ENCODE data around the gene MRPL33.

MRPL33 gene

DNA sequence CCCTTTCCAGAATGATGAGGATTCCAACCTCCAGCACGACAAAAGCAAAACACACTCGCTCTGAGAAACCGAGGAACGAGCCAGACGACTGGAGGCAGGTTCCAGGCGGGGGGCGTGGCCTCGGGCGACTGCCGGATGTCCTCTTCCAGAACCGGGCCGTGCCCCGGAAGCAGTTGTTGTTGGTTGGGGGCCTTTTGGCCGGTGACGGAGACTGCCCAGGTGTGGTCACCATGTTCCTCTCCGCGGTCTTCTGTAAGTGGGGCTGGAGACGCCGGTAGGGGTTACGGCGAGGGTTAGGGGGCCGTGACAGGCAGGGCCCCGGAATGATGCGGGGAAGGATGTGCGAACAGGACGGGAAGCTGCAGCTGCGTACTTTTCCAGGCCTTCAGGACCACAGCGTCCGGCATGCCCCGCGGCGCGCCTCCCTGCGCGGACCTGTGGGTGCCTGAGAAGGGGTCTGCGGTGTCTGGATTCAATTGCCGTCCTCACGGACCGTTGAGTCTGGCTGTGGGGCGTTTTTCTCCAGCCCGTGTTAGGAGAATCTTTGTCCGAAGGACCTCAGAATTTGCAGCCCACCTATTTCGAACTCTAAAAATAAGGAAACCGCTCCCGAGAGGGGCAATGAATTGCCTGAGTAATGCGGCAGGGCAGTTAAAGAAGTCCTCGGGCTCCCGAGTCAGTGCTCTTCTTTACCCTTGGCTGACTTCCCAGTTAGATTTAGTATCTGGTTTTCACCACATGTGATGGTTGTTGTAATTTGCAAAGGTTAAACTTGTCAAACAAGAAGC is at the start of gene MRPL33:
TSS of gene MRPL33 (plus strand) at position 172 of the 788 bp plus-strand sequence. CDS start at position 231, 59 bp downstream.
- Histone ChIP-seq H3K4me3 (replicated peaks; ENCODE audit: low read depth, low read length) (peak within 1 kb of the TSS; percentile 94), H3K36me3 (ENCODE audit: control insufficient read depth, insufficient read depth, low read length) (peaks cover 3% of the 10 kb centered on the region), H3K27me3 (replicated peaks; ENCODE audit: control insufficient read depth, insufficient read depth, low read length) (no peaks in the 10 kb centered on the region)
- peak; percentile 88 for DNase-seq (ENCODE audit: extremely low read depth, insufficient read length)
- TF ChIP-seq, protein P1, sequence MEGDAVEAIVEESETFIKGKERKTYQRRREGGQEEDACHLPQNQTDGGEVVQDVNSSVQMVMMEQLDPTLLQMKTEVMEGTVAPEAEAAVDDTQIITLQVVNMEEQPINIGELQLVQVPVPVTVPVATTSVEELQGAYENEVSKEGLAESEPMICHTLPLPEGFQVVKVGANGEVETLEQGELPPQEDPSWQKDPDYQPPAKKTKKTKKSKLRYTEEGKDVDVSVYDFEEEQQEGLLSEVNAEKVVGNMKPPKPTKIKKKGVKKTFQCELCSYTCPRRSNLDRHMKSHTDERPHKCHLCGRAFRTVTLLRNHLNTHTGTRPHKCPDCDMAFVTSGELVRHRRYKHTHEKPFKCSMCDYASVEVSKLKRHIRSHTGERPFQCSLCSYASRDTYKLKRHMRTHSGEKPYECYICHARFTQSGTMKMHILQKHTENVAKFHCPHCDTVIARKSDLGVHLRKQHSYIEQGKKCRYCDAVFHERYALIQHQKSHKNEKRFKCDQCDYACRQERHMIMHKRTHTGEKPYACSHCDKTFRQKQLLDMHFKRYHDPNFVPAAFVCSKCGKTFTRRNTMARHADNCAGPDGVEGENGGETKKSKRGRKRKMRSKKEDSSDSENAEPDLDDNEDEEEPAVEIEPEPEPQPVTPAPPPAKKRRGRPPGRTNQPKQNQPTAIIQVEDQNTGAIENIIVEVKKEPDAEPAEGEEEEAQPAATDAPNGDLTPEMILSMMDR (IDR thresholded peaks at IDR 0.05; ENCODE audit: insufficient read depth, low read length, poor library complexity, severe bottlenecking), result no peak

DNA sequence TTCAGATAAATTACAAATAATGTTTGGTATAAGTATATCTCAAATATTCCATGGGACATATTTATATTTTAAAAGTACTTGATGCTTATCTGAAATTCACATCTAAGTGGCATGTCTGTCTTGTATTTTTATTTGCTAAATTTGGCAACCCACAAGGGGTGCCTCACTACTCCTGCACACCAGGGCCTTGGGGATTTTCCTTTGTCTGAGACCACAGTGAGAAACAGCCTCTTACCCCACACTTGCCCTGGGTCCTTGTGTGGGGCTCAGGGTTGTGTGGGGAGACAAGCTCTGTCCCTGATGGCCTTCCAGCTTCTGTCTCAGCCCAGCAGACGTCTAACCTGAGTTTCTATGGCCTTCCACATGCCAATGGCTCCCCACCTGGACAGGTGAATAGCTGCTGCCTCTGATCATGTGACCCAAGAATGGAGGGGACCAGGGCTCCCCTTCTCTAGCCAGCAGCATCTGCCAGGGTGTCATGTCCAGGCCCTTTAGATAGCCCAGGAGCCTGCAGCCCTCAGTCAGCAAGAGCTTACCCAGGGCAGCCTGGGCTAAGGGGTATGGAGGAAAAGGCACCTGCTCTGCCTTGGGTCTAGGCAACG is 49.5 kb upstream of the MRPL33 start:
- Histone ChIP-seq H3K4me3 (replicated peaks; ENCODE audit: low read depth, low read length) (no peak overlapping the region), H3K27me3 (replicated peaks; ENCODE audit: control insufficient read depth, insufficient read depth, low read length) (no peaks in the 10 kb centered on the region), H3K36me3 (ENCODE audit: control insufficient read depth, insufficient read depth, low read length) (no peaks in the 10 kb centered on the region)
- no peak for DNase-seq (ENCODE audit: extremely low read depth, insufficient read length)
- TF ChIP-seq, protein P1 (IDR thresholded peaks at IDR 0.05; ENCODE audit: insufficient read depth, low read length, poor library complexity, severe bottlenecking), result no peak

DNA sequence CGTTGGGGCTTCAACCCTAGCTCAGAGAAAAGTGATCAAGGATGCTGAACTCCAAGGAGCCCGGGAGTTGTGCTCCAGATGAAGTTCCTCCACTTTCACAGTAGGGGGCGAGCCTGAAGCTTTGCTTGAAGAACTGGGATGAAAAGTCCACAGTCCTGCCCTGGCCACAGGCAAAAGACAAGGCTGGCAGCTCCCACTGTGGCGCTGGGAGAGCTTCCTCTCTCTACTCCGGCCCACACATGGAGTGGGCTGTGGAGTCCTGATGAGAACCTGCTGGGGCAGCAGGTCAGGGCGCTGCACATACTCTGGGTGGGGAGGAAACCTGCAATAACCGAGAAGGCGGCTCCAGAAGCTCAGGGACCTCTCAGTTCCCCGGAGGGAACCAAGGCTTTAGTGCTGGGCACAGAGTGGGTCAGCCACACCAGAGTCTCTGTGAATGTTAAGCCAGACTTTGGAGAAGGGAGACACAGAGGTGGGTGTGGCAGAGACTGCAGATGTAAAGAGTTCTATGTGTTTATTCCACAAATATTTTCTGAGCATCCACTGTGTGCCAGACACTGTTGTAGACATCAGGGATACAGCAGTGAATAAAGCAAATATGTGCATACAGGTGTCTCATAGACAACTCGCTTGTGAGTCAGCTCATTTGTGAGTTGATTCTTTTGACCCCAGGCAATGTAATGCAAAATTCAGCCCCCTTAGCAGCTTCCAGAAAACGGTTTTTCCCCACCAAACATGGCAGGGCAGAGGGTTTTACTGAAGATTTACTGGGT is 48.0 kb upstream of the MRPL33 start:
- TF ChIP-seq, protein P1 (IDR thresholded peaks at IDR 0.05; ENCODE audit: insufficient read depth, low read length, poor library complexity, severe bottlenecking), result peak; percentile 76
- no peak for DNase-seq (ENCODE audit: extremely low read depth, insufficient read length)
- no peak overlapping the region for H3K4me3 ChIP-seq (replicated peaks; ENCODE audit: low read depth, low read length)
- no peaks in the 10 kb centered on the region for H3K27me3 ChIP-seq (replicated peaks; ENCODE audit: control insufficient read depth, insufficient read depth, low read length)
- no peaks in the 10 kb centered on the region for H3K36me3 ChIP-seq (ENCODE audit: control insufficient read depth, insufficient read depth, low read length)

DNA sequence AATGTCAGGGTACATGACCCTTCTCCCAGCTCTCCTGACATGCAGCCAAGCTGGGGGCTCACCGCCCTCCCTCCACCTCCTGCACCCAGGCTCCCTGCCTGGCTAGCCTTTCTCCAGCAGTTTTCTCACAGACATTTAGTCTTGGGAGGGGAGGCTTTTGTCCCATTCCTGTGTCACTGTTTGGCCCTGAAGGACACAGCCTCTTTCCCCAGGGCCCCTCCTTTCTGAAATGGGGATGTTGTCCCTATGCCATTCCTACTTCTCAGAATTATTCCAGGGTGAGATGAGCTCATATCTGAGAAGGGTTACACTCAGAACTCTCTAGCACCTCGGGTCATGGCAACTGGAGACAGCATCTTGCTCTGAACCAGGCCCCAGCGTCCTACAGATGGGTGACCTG is 47.3 kb upstream of the MRPL33 start:
- TF ChIP-seq, protein P1 (IDR thresholded peaks at IDR 0.05; ENCODE audit: insufficient read depth, low read length, poor library complexity, severe bottlenecking), result no peak
- Histone ChIP-seq H3K27me3 (replicated peaks; ENCODE audit: control insufficient read depth, insufficient read depth, low read length) (no peaks in the 10 kb centered on the region), H3K36me3 (ENCODE audit: control insufficient read depth, insufficient read depth, low read length) (no peaks in the 10 kb centered on the region), H3K4me3 (replicated peaks; ENCODE audit: low read depth, low read length) (no peak overlapping the region)
- DNase-seq (ENCODE audit: extremely low read depth, insufficient read length), result no peak

DNA sequence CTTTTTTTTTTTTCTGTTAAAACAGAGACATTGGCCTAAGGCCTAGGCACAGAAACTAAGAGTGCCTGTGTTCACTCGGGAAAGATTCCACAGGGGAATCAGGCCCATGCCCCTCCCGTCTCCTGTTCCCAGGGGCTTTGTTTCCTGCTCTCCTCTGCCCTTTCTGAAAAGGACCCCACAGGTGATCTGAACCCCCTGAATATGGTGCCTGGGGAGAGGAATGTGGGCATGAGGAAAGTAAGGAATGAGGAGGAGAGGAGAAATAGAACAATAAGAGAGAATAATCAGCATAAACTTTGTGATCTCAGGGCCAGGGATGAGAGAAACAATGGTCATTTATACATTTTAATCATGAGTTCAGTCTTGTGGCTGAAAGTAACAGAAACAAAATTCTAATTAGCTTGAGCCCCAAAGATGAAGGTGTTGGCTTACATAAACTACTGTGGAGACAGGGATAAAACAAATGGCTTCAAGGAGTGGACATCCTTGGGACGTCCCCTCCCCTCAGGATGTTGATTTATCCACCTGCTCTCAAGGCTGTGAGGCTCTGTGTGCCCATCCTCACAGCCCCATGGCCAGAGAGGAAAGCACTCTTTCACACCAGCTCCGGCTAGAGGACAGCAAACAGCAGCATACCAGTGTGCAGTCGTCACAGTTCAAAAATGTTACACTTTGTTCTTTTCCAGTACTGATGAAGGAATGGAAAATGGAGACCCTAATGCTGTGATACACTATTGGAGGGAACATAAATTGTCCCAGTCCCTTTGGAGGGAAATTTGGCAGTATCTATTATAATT is 46.4 kb upstream of the MRPL33 start:
- no peak for DNase-seq (ENCODE audit: extremely low read depth, insufficient read length)
- H3K36me3 ChIP-seq (ENCODE audit: control insufficient read depth, insufficient read depth, low read length), result no peaks in the 10 kb centered on the region
- no peak overlapping the region for H3K4me3 ChIP-seq (replicated peaks; ENCODE audit: low read depth, low read length)
- H3K27me3 ChIP-seq (replicated peaks; ENCODE audit: control insufficient read depth, insufficient read depth, low read length), result no peaks in the 10 kb centered on the region
- TF ChIP-seq, protein P1 (IDR thresholded peaks at IDR 0.05; ENCODE audit: insufficient read depth, low read length, poor library complexity, severe bottlenecking), result no peak

All from GM06990 (cell line).